NCI-H1105 (cell line): ENCODE measurements around the gene LRIG3.
"Not testable (repeated sequence)": the region's sequence is repeated elsewhere in the genome, so short reads cannot be mapped to it uniquely, and the experiment has no call there.

Experiments
- DNase-seq: peaks from one replicate; lab custom pipeline; 2025; lab: John Stamatoyannopoulos, UW

Gene LRIG3

DNA sequence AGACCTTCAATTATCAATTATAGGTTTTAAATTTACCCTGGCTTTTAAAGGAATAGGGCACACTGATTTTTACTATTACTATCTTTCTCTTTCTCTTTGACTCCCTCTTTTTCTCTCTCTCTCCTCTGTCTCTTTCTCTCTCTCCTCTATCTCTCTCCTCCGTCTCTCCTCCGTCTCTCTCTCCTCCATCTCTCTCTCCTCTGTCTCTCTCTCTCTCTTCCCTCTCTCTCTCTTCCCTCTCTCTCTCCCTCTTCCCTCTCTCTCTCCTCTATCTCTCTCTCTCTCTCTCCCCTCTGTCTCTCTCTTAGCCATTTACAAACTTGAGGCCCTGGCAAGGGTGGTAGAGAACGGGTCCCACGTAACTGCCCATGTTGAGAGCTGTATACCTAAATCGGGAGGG, 62.3 kb downstream of the LRIG3 start:
- DNase-seq = no peak

DNA sequence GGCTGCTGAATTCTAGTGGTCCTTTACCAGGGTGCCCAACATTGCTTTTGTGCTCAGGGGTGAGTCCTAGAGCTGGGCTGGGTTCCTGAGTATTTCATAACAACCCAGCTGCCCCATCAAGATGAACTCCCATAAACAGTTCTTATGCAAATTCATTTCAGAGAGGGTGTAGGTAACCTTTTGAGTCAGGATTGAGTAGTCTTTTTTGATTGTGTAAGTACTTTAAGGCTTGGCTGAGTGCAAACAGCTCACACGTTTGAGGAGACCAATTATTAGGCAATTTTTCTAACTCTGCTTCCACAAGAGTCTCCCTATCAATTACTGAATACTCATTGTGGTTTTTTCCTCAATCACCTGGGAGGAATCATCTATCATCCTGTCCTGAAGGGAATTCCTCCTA, 63.1 kb downstream of the LRIG3 start:
- DNase-seq = not testable (repeated sequence)

DNA sequence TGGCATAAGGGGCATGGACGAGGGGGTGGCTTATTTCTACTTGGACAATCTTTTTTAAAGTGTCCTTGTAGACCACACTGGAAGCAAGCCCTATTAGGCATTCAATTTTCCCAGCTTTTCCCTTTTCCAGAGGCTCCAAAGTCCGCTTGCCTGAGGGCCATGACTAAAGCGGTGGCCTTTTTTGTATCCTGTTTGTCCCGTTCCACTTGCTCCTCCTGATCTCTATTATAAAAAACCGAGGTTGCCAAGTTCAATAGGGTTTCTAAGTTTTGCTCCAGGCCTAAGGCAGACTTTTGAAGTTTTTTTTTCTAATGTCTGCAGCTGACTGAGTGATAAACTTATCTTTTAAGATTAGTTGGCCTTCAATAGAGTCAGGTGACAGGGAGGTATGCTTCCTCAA, 64.7 kb downstream of the LRIG3 start:
- not testable (repeated sequence) for DNase-seq

DNA sequence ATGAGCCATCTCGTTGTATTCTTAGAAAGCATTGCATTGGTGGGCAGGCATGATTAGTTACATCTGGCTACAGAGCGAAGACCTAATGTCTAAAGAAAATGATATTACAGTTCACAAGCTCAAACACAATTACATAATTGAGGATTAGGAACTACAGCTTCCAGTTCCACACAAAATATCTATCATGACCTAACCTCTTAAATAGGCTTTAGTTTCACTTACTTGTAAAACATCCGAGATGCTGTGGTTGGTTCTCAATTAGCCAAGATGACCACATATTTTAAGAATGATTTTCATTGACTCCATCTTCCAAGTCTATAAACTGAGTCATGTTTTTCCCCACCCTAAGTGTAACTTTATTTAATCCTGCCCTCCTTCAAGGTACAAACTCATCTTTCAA, 69.5 kb downstream of the LRIG3 start:
- no peak for DNase-seq

DNA sequence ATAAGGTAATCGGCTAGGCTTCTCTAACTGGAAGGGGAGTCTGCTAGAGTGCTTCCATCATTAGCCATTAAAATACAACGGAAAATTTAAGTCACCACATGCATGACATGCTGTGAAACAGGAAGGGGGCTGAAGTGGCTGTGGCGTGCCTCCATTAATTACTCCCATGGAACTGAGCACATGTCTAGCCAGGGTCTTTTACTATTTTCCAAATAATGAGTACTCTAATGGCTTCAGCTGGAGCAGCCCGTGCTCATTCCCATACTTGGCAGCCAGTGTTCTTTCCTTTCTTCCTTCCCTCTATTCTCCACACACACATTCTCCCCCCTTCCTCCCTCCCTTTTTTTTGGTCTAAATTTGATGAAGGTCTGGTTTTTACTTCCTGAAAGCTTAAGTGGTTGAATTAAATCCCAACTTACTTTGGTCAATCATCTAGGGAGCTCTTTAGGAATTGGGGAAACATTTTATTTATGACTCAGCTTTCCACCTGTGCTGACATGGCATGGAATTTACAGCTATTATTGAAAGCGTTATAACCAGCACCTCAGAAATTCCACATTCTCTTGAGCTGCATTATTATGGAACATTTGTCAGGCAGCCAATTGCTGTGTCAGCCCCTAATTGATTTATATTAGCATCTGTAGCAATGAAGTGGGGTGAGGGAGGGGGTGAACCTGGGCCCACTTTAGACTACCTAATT, 72.3 kb downstream of the LRIG3 start:
- peak; percentile 43 for DNase-seq

DNA sequence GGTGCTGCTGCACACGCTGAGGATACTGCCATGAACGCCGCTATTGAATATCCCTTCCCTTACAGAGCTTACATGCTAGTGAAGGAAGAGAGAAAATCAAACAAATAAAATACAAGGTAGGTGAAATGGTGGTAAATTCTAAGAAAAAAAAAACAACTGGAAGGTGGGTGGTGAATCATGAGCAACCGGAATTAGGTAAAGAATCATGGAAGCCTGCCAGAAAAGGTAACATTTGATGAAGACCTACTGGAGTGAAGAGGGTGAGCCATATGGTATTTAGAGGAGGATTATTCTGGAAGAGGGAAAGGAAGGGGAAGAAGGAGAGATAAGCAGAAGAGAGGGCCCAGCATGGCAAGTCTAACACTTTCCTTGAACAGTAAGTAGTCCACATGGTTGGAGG, 76.1 kb downstream of the LRIG3 start:
- DNase-seq = no peak

DNA sequence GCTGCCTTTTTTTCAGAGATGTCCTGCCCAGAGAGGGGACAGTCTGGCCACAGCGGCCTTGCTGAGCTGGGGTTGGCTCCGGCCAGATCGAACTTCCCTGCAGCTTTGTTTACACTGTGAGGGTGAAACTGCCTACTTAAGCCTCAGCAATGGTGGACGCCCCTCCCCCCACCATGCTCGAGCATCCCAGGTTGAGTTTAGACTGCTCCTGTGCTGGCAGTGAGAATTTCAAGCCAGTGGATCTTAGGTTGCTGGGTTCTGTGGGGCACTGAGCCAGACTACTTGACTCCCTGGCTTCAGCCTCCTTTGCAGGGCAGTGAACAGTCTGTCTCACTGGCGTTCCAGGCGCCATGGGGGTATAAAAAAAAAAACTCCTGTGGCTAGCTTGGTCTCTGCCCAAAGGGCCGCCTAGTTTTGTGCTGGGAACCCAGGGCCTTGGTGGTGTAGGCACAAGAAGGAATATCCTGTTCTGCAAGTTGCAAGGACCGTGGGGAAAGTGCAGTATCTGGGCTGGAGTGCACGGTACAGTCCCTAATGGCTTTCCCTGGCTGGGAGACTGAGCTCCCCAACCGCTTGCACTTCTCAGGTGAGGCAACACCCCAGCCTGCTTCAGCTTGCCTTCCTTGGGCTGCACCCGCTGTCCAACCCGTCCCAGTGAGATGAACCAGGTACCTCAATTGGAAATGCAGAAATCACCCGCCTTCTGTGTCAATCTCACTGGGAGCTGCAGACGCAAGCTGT, 79.1 kb downstream of the LRIG3 start:
- DNase-seq = no peak

DNA sequence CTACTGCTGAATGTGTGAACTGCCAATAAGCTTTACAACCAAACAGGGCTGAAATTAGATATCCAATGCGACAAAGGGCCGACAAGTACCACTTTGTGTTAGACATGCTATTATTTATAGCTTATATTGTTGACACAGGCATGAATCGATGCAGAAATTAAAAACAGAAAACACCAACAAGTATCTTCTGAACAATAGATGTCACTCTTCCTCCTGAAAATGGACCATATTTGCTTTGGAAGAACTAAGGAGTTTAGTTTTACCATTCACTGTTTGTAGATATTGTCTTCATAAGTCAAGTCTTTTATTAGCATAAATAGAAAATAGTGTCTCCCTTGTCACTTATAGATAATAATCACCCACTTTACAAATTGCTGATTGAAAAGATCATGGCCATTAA, 86.5 kb downstream of the LRIG3 start:
- DNase-seq = peak; percentile 67

DNA sequence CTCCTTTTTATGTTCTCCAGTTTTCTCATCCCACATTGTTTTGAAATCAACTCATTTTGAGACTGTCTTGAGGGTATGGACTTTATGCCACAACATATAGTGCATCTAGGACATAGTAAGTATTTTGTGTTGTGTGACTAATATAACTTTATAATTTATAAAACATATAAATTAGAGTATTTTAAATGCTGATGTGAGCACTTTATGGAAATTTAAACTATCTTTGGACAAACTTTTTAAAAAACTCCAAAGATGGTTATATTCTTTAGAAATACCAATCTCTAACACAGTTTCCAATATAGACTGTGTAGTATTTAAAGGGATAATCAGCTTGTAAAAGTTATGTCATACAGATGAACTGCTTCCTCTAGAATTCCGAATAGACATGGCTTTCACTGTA, 87.4 kb downstream of the LRIG3 start:
- DNase-seq = no peak
